CD4-positive, alpha-beta T cell treated with Interleukin-17A for 1 hour (primary cell): ENCODE measurements around the gene PTMA.
"Not testable (repeated sequence)": the region's sequence is repeated elsewhere in the genome, so short reads cannot be mapped to it uniquely, and the experiment has no call there.

ENCODE experiments used
- DNase-seq: peaks from one replicate; pipeline ENCODE4 v3.0.0-alpha.2; 2020

The PTMA gene

DNA sequence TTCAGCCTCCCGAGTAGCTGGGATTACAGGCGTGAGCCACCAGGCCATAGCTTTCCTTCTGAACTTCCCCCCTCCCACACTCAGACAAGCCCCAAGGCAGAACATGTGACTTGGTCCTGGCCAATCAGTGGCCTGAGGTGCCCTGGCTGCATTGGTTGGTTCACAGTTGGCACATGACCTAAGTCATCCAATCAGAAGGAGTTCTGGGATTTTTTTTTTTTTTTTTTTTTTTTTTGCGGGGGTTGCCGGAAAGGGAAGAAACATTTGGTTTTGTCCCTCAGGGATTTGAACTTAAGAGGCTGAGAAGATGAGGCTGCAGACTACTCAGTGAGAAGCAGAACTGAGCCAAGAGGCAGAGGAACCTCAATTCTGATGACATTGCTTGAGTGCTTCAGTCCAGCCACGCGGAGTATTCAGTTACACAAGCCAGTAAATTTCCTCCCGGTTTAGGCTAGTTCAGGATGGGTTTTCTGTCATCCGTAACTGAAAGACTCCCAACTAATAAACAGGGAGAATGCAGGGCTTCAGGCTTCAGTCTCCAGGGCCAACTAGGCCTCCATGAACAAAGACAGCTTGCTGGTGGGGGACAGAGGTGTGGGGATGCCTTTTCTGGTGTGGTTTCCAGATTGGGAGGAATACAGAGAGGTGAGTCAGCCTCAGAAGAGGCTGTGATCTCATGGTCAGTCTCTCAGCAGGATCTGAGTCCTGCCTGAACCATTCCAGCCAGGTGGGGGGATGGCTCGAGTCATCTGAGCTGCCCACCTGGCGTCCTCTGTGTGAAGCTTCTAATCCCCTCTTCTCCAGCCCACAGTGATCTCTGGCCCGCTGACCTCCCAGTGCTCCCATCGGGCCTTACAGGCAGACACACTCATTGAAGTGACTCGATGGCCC is 9.2 kb downstream of the PTMA start:
- DNase-seq = peak; percentile 41

DNA sequence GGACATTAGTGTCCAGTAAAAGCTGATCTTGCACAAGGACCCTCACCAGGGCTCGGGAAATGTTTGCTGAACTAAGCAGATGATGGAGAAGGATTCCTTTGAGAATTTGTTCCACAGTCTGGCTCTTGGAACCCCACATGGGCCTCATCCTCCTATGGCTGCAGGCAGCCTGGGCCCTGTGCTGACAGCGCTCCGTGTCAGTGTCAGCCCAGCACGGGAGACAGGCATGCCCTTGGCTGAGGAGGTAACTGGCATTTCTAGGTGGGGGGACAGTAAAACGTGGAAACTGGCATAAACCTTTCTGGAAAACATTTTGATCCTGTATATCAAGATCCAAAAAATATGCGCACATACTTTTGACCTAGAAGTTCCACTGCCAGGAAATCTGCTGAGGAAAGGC is 10.5 kb downstream of the PTMA start:
- DNase-seq = no peak

DNA sequence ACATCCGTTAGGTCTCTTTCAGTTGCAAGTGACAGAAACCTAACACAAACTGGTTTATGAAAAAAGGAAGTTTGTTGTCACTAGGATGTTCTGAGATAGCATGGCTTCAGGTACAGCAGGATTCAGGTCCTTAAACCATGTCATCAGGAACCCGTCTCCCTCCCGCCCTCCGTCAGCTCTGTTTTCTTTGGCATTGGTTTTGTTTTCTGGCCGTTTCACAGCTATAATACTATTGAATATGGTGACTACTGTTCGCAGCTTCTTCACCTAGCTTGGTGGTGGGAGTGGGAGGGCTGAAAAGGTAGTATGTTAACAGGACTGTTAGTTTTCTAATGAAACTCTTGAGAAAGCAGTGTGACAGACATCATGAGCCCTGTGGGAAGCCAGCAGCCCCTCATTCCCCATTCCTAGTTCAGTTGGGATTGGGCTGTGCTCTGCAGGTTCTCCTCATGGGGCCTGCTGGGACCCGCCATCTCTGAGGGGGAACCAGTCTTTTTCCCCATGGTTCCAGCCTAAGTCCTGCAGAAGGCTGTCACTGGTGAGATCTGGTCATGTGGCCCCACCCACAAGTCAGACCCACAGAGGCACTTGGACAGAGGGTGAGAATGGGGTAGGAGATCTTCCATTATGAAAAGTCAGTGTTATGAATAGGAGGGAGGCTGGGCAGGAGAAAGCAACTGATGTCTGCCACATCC is 12.1 kb downstream of the PTMA start:
- no peak for DNase-seq

DNA sequence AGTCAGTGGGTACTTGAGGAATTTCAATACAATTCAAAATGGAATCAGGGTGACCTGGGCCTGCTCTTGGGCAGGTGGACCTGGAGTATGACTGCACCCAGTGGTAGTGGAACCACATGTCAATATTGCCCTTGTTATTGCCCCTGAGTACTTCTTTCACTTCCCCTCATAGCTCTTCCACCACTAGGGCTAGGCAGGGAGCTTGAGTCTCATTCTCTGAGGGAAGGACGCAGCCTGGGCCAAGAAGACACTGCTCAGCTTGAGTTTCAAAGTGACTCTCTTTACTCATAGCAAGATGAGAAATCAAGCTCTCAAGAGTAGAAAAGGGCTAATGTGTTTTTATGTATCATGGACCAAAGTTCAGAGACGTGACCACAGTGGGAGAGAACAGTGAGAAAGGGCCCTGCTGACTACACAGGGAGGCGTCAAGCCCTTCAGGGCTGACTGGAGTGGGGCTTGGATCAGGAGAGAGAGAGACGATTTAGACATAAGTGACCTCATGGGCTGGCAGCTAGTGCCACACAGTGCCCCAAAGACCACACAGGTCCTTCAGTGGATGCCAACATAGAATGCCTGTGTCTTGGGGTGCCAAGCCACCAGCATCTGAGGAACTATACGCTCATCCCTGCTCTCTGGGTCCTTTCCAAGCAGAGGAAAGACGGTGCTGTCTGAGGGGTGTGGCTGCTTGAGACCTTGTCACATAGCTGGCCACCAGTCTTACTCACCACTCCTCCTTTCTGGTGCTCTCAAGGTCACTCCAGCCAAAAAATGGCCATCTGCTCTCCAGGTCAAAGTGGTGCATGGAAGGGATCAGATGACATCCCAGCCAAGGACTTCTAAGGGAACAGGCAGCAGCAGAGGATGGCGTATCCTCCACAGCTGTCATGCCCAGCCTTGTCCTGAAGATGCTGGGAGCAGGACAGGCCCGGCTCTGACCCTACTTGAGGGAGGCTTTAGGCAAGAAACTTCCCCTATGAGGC is 13.0 kb downstream of the PTMA start:
- DNase-seq = no peak

DNA sequence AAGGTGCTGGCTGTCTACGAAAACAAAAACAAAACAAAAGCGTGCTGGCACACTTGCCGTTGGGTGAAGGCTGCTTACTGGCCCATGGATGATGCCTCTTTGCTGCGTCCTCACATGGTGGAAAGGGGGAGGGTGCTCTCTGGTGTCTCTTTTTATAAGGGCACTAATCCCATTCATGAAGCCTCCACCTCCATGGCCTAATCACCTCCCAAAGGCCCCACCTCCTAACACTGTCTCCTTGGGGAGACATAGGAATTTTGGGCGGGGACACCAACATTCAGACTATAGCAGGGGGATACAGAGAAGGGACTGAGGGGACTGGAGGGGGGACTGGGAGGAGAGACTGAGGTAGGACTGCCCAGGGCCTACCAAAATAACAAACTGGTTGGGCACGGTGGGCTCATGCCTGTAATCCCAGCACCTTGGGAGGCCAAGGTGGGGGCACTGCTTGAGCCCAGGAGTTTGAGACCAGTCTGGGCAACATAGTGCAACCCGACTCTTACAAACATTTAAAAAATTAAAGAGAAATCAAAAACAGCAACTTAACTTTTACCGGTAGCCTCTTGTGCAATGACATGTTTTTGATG is 14.5 kb downstream of the PTMA start:
- DNase-seq = no peak

DNA sequence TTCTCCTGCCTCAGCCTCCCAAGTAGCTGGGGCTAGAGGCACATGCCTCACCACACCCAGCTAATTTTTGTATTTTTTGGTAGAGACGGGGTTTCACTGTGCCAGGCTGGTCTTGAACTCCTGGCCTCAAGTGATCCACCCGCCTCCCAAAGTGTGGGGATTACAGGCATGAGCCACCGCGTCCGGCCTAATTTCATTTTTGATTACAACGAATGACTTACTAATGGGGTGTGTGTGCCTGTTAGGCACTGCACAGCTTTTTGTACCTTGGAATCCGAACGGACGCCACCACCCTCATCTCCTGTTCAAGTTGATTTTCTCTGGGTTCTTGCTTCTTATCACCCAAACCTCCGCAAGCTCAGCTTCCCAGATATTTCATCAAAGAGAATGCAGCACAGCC is 17.2 kb downstream of the PTMA start:
- no peak for DNase-seq

DNA sequence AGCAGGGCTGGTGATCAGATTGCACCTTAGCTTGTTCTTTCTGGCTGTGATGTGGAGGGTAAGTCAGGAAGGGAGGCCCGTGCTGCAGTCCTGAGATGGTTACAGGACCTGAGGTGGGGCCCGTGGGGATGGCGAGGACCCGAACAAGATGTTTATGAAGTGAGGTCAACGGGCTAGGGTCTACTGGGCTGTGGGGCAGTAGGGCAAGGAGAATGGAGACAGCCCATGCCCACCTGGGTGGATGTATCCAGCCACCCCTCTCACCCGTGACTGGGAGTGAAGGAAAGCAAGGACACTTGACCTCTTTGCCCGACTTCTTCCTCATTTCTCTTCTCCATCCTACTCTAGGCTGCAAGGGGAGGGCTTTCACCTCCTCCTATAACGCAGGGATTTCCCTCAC is 18.0 kb downstream of the PTMA start:
- DNase-seq = no peak

DNA sequence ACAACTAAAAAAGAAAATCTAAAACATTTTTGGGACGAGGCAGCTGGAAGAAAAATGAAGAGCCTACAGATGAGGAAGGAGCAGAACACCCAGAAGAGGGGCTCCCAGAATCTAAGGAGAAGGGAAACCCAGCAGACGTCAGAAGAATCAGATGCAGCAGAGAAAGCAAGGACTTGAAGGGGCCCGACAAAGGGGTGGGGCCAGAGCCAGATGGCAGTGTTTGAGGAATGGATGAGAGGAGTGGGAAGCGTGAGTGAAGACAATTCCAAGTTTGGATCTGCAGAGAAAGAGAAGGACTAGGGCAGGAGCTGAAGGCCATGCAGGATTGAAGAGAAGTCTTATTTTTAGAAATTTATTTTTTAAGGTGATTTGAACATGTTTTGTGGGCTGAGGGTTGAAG is 19.3 kb downstream of the PTMA start:
- no peak for DNase-seq

DNA sequence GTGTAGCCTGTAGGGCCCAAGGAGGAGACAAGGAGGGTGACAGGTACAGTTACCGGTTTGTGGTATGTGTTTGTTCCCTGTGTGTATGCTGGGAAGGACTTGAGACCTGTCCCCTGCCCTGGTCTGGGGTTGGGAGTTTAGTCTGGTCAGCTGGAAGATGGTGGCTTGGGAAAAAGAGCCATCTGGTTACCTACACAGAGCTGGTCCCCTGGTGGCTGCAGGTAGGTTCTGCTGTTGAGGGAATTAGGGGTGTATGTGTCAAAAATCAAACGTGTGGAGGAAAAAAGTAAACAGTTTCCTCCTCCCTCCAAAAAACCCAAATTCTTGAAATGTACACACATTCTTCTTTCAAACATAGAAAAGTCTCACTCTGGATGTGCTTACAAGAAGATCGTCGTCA is 24.3 kb downstream of the PTMA start:
- no peak for DNase-seq

DNA sequence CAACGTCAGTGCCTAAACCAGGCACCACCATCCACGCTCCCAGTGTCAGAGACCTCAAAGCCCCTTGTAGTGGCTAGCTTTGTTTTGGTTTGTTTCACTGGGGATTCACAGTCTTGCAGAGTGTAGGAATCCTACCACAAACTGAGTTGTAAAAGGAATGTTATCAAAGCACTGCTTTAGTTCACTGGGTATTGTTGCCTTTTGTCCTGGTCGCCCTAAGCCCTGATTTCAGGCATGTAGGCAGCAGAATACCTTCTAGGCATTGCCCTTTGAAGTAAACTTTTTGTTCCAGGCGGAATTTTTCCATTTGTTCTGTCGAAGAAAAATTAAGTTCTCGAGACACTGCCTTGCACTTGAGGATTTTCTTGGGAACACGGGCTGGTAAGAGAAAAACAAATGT is 29.4 kb downstream of the PTMA start:
- no peak for DNase-seq

DNA sequence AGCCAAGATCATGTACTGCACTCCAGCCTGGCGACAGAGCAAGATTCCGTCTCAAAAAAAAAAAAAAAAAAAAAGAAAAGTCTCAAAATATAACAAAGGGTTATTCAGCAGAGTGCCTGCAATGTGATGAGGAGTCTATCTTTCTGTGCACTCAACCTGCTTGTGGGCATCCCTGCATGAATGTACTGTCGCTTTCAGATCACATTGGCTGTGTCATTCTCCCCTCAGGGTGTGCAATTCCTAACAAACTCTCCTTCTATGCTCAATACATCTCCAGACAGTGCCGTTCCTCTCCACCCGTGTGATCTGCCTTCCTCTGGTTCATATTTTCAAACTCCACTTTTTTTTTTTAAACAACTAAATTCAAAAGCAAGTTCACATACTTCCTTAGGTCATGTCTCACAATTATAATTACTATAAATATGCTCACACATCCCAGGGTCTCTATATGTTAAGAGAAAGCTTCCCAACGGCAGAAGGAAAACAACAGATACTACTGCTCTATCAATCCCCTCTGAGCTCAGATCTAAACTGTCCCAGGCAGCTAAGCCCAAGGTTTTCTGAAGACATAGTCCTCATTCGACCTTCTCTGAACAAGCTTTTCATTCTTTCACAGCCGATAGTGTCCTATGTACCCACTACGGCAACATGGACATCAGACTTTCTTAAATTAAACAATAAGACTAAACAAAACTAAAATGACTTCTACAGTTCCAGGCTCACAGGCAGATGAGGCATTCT is 35.2 kb downstream of the PTMA start:
- no peak for DNase-seq

DNA sequence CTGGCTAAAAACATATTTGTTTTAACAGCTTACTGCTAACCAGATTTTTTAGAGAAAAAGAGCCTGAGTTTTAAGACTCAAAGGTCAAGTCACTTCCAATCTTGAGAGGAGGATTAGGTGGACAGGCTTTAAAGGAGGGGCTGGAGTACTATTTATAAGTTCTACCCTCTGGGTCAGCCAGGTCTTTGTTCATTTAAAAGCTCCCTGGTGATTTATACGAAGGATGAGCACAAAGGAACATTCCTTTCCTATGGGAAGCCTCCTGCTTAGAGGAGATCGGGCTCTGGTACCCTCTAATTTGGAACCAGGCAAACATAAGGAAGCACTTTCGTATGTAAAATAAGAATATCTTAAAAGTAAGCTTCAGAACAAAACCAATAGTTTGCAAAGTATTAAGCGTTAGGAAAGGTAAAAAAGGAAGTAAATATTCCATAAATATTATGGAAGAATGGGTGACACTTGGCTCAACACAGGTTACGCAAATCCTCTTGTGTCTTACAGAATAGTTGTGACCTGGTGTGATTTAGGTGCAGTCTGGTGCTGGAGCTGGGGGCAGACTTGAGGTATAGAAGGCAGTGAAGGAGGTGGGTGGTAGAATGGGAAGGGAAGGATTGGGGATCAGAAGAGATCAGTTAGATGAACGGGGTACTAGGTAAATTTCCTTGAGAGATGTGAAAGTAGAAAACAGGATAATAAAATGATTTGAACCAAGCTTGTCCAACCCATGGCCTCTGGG is 37.1 kb downstream of the PTMA start:
- DNase-seq = no peak

DNA sequence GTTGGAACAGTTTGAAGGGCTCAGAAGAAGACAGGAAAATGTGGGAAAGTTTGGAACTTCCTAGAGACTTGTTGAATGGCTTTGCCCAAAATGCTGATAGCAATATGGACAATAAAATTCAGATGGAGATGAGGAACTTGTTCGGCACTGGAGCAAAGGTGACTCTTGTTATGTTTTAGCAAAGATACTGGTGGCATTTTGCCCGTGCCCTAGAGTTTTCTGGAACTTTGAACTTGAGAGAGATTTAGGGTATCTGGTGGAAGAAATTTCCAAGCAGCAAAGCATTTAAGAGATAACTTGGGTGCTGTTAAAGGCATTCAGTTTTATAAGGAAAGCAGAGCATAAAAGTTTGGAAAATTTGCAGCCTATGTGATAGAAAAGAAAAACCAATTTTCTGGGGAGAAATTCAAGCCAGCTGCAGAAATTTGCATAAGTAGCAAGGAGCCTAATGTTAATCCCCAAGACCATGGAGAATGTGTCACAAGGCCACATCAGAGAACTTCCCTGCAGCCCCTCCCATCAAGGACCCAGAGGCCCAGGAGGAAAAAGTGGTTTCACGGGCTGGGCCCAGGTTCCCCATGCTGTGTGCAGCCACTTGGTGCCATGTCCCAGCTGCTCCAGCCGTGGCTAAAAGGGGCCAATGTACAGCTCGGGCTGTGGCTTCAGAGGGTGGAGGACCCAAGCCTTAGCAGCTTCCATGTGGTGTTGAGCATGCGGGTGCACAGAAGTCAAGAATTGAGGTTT is 40.0 kb downstream of the PTMA start:
- DNase-seq = not testable (repeated sequence)

DNA sequence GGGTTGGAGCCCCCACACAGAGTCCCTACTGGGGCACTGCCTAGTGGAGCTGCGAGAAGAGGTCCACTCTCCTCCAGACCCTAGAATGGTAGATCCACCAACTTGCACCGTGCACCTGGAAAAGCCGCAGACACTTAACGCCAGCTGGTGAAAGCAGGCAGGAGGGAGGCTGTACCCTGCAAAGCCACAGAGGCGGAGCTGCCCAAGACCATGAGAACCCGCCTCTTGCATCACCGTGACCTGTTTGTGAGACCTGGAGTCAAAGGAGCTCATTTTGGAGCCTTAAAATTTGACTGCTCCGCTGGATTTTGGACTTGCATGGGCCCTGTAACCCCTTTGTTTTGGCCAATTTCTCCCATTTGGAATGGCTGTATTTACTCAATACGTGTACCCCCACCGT is 40.7 kb downstream of the PTMA start:
- not testable (repeated sequence) for DNase-seq

DNA sequence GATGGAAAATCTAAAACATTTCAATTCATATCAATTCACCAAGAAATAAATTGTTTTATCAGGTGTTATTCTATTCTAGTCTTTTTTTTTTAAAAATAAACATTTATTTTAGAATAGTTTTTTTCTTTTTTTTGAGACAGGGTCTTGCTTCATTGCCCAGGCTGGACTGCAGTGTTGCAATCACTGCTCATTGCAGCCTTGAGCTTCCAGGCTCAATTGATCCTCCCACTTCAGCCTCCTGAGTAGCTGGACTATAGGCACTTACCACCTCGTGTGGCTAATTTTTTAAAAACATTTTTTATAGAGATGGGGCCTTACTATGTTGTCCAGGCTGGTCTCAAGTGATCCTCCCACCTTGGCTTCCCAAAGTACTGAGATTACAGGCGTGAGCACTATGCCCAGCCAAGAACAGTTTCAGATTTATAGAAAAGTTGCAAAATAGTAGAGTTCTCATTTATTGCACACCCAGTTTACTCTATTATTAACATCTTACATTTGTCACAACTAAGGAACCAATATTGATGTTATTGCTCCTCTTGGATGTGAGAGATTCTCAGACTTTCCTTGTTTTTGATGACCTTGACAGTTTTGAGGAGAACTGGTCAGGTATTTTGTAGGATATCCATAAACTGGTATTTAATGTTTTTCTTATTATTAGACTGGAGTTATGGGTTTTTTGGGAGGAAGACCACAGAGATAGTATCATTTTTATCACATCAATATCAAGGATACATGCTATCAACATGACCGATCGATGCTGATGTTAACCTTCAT is 42.9 kb downstream of the PTMA start:
- no peak for DNase-seq

DNA sequence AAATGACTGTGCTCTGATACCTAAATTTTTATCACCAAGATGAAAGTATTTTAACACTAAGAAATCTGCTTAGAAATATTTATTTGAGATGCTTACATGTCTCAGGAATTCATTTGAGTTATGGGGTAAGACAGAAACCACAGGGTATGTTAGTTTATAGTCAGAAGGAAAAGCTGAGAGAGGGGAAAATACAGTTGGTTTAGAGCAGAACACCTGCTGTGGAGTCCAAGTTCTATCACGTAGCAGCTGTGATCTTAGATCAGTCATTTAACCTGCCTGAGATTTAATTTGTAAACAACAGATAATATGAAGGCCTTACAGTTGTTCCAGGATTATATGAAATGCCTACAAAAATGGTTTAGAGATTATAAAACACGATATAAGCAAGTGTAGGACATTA is 43.7 kb downstream of the PTMA start:
- DNase-seq = no peak

DNA sequence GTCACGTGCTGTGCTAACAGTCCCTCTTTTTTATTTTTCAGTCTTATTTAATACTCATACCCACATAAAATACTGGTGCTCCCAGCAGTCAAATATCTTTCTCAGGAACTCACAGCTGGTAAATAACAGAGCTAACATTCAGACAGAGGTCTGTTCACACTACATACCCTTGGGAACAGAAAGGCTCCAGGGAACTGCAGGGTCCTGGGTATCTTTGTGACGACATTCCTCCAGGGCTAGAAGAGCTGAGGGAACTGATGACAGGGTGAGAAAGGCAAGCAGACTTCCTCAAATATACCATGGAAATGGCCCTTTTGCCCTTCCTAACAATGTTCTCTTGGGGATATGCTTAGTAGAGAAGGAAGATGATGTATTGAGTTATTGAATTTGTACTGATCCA is 53.4 kb downstream of the PTMA start:
- DNase-seq = no peak
